B cell (primary cell): Measurements from ENCODE around the gene UGT1A4. TPM values are rescaled to one million over a fixed set of nuclear protein-coding genes. Genes with fewer than 3 reads are reported as not detected.

Source experiments
- ATAC-seq: fragments of 200-7000 bp; cut with Tn5 transposase; one replicate; pipeline ENCODE4 v1.10.0; 2021; ENCODE audit warnings: low read depth, mild to moderate bottlenecking, moderate number of reproducible peaks, moderate library complexity
- CTCF ChIA-PET: fragments of 350-600 bp; sonication (Branson Sonifier 250); formaldehyde crosslinking; loops from one replicate; lab custom pipeline; 2021; ENCODE audit warnings: antibody characterized with exemption, inconsistent platforms; lab: Charles Lee
- POLR2A ChIA-PET: fragments of 350-600 bp; sonication (Branson Sonifier 250); formaldehyde crosslinking; loops from one replicate; lab custom pipeline; 2021; ENCODE audit warnings: antibody characterized with exemption; lab: Charles Lee
- DNase-seq: peaks from one replicate; pipeline ENCODE4 v3.0.0; 2013
- H2AFZ ChIP-seq: 2 replicates; pipeline ENCODE4 v1.6.1; 2012; ENCODE audit warnings: mild to moderate bottlenecking, low read depth, low read length; ENCODE audit not compliant: insufficient read depth, poor library complexity, severe bottlenecking
- H3K27ac ChIP-seq, 2 donors: 1 replicate in 1 of 2; 2 replicates in 1 of 2; pipeline ENCODE4 v1.5.1; 2012 to 2013; ENCODE audit warnings: low read length in 2 of 2, mild to moderate bottlenecking in 2 of 2, moderate library complexity in 1 of 2
- H3K27me3 ChIP-seq, 4 experiments: fragments of 200-600 bp in 1 of 4; sonication (generic) in 1 of 4; replicated peaks in 1 of 4; 1 replicate in 2 of 4; 2 replicates in 2 of 4; pipeline versions ENCODE4 v1.6.1 to v1.7.0; 2013 to 2016; ENCODE audit warnings: low read length in 3 of 4, mild to moderate bottlenecking in 2 of 4, mixed read lengths in 1 of 4, moderate library complexity in 1 of 4; ENCODE audit not compliant: insufficient read depth in 4 of 4, control insufficient read depth in 3 of 4; ENCODE audit errors: control extremely low read depth in 1 of 4
- H3K36me3 ChIP-seq, 2 experiments: replicated peaks in 1 of 2; 1 replicate in 1 of 2; 2 replicates in 1 of 2; pipeline versions ENCODE4 v1.6.1 to v1.7.1; 2013; ENCODE audit warnings: low read length in 1 of 2; ENCODE audit not compliant: insufficient read depth in 2 of 2, control insufficient read depth in 1 of 2; ENCODE audit errors: control extremely low read depth in 1 of 2, extremely low read depth in 1 of 2
- H3K4me1 ChIP-seq, 2 donors: fragments of 200-600 bp in 1 of 2; sonication (generic) in 1 of 2; 1 replicate in 1 of 2; 2 replicates in 1 of 2; pipeline versions ENCODE4 v1.5.1 to v1.6.1; 2013 to 2017; ENCODE audit warnings: low read length in 2 of 2; ENCODE audit not compliant: control insufficient read depth in 2 of 2, insufficient read depth in 2 of 2
- H3K4me2 ChIP-seq: replicated peaks from 2 replicates; pipeline ENCODE3; 2012; ENCODE audit warnings: mild to moderate bottlenecking, low read depth, low read length; ENCODE audit not compliant: poor library complexity, severe bottlenecking
- H3K4me3 ChIP-seq, 5 experiments: fragments of 200-600 bp in 1 of 5; sonication (generic) in 1 of 5; 1 replicate in 3 of 5; 2 replicates in 2 of 5; pipeline versions ENCODE4 v1.5.1 to v1.7.0; 2011 to 2016; ENCODE audit warnings: low read length in 4 of 5, mild to moderate bottlenecking in 4 of 5, low read depth in 2 of 5, control low read depth in 1 of 5, moderate library complexity in 1 of 5; ENCODE audit not compliant: insufficient read depth in 1 of 5; ENCODE audit errors: control extremely low read depth in 1 of 5, extremely low read depth in 1 of 5
- H3K79me2 ChIP-seq: fragments of 200-600 bp; sonication (generic); one replicate; pipeline ENCODE4 v1.6.0; 2016; ENCODE audit warnings: low read length; ENCODE audit not compliant: control insufficient read depth, insufficient read depth
- H3K9ac ChIP-seq: fragments of 200-600 bp; sonication (generic); 2 replicates; pipeline ENCODE4 v1.6.1; 2017; ENCODE audit warnings: mild to moderate bottlenecking, low read length, moderate library complexity
- H3K9me3 ChIP-seq, 3 donors: one replicate each; pipeline versions ENCODE4 v1.6.1 to v1.7.1; 2013; ENCODE audit warnings: low read length in 2 of 3; ENCODE audit not compliant: control insufficient read depth in 2 of 3, insufficient read depth in 1 of 3; ENCODE audit errors: control extremely low read depth in 1 of 3
- H4K20me1 ChIP-seq: 2 replicates; pipeline ENCODE4 v1.6.0; 2012; ENCODE audit warnings: mild to moderate bottlenecking, low read length; ENCODE audit not compliant: insufficient read depth, control insufficient read depth, poor library complexity, severe bottlenecking
- H3K27ac Mint-ChIP-seq: one replicate; pipeline ENCODE4 v1.8.0; 2021; ENCODE audit warnings: mixed read lengths
- H3K27me3 Mint-ChIP-seq: one replicate; pipeline ENCODE4 v1.8.0; 2021; ENCODE audit warnings: mixed read lengths
- H3K4me1 Mint-ChIP-seq: one replicate; pipeline ENCODE4 v1.8.0; 2021; ENCODE audit warnings: mixed read lengths
- H3K4me3 Mint-ChIP-seq: one replicate; pipeline ENCODE4 v1.8.0; 2021; ENCODE audit warnings: mixed read lengths
- H3K9me3 Mint-ChIP-seq: one replicate; pipeline ENCODE4 v1.8.0; 2022; ENCODE audit warnings: mixed read lengths; ENCODE audit not compliant: insufficient read depth
- CTCF ChIP-seq: fragments of 200-600 bp; IDR thresholded peaks from one replicate; pipeline ENCODE4 v1.8.0; 2022; ENCODE audit warnings: antibody characterized with exemption, mild to moderate bottlenecking
- EZH2 ChIP-seq: IDR thresholded peaks from 2 replicates; pipeline ENCODE4 v1.6.1; 2012; ENCODE audit warnings: borderline replicate concordance, low read depth, mild to moderate bottlenecking, moderate library complexity, low read length; ENCODE audit not compliant: insufficient read depth, poor library complexity, severe bottlenecking
- WGBS: methylation state at CpG from one replicate; pipeline ENCODE4 v1.1.5; 2013; ENCODE audit warnings: missing lambda C conversion rate; ENCODE audit not compliant: insufficient coverage; 5-methylcytosine and 5-hydroxymethylcytosine counted together
- intact Hi-C: fragments of 100-400 bp; cut with micrococcal nuclease; formaldehyde crosslinking; loops from one replicate; pipeline ENCODE4 v1.10.0; 2022
- polyA plus RNA-seq: library from polyadenylated mRNA; depleted of rRNA; stranded (reverse); fragments of >200 nt; gene quantifications from 2 replicates; pipeline ENCODE4 v1.2.3, GENCODE V29; 2012
- total RNA-seq, 2 donors: library from RNA; stranded (reverse); fragments of 120-200 nt in 1 of 2; gene quantifications; 1 replicate in 1 of 2; 2 replicates in 1 of 2; pipeline versions ENCODE4 v1.2.3 to v1.2.4, GENCODE V29; 2013 to 2022

The UGT1A4 gene
- total and polyA plus RNA-seq, 2 donors (not counting 1 experiment from before 2014, with no cell fraction given): not detected

GRCh38 chr2:233802132-233802815 is 83.7 kb downstream of the UGT1A4 start:
- no peak for TF ChIP-seq CTCF
- Histone ChIP-seq H3K27me3 (peaks cover 0 to 6% (median 0%) of the 10 kb centered on the region in 4 experiments), H3K9me3 (no peaks in the 10 kb centered on the region), H3K36me3 (no peaks in the 10 kb centered on the region), H3K4me2 (no peak overlapping the region), H4K20me1 (no peaks in the 10 kb centered on the region), H3K79me2 (no peaks in the 10 kb centered on the region), H3K4me1 (no peaks in the 10 kb centered on the region), H3K27ac (no peak overlapping the region), H3K9ac (no peak overlapping the region), H3K4me3 (no peak overlapping the region), H2AFZ (no peak overlapping the region)
- Mint-ChIP-seq H3K4me3 (no peak overlapping the region), H3K27me3 (peaks cover 17% of the 10 kb centered on the region), H3K4me1 (no peaks in the 10 kb centered on the region), H3K27ac (no peak overlapping the region), H3K9me3 (no peaks in the 10 kb centered on the region)
- ChIA-PET POLR2A (no interaction called here), CTCF (no interaction called here)
- ATAC-seq (no peak), DNase-seq (no peak)
- intact Hi-C loops: no loop called here
- WGBS: 33% methylated on average over 1 of the region's 3 CpGs

- H4K20me1 ChIP-seq: no peaks in the 10 kb centered on the region
- H3K36me3 ChIP-seq: no peaks in the 10 kb centered on the region
- intact Hi-C loops: no loop called here
- no peak overlapping the region for H3K9ac ChIP-seq
- CTCF ChIA-PET: no interaction called here
- Mint-ChIP-seq H3K27me3 (peaks cover 17% of the 10 kb centered on the region), H3K4me1 (no peaks in the 10 kb centered on the region), H3K4me3 (no peak overlapping the region), H3K9me3 (no peaks in the 10 kb centered on the region), H3K27ac (no peak overlapping the region)
- WGBS: 88% methylated on average over 1 of the region's 2 CpGs
- no peaks in the 10 kb centered on the region for H3K79me2 ChIP-seq
- H3K27me3 ChIP-seq: peaks cover 0 to 10% (median 0%) of the 10 kb centered on the region in 4 experiments
- H3K27ac ChIP-seq: no peak overlapping the region
- POLR2A ChIA-PET: no interaction called here
- no peaks in the 10 kb centered on the region for H3K9me3 ChIP-seq
- no peak overlapping the region for H2AFZ ChIP-seq
- DNase-seq (no peak), ATAC-seq (no peak)
- H3K4me2 ChIP-seq: no peak overlapping the region
- no peaks in the 10 kb centered on the region for H3K4me1 ChIP-seq
- H3K4me3 ChIP-seq: no peak overlapping the region
- TF ChIP-seq CTCF (no peak), EZH2 (no peak)
Measured at GRCh38 chr2:233803292-233803911, 84.9 kb downstream of the UGT1A4 start.
